ENCODE data around the gene ACAA1.

ACAA1 gene

DNA sequence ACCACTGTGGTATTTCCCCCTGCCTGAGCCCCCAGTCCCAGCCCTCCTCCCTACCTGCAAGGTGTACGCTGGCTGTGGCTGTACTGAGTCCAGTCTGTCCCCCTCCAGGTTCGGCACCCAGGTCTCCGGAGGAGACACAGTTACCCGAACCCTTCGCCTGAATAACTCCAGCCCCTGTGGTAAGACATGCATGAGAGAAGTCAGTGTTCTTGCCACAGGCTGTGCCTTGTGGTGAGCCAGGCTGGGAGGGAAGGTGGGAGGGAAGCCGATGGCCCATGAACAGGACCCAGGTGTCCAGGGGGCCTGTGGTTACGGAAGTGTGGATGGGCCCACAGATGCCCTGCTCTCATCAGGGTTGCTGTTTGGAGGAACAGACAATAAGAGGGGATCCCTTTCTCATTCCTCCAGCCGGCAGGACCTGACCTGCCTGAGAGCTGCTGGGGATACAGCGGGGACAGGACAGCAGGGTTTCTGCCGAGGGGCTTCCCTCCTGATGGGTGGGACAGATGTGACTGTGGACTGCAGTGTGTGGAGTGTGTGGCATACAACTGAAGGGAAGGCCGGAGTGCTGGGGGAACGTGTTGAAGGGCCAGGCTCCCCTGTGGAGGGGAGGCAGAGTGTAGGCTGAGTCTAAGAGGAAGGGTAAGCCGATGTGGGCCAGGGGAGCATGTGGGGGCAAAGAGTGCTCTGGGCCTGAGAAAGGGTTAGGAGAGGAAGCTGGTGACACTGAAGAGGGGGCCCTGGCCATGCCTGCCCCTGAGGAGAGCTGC is 21.9 kb downstream of the ACAA1 start:
- TF ChIP-seq, protein P1, sequence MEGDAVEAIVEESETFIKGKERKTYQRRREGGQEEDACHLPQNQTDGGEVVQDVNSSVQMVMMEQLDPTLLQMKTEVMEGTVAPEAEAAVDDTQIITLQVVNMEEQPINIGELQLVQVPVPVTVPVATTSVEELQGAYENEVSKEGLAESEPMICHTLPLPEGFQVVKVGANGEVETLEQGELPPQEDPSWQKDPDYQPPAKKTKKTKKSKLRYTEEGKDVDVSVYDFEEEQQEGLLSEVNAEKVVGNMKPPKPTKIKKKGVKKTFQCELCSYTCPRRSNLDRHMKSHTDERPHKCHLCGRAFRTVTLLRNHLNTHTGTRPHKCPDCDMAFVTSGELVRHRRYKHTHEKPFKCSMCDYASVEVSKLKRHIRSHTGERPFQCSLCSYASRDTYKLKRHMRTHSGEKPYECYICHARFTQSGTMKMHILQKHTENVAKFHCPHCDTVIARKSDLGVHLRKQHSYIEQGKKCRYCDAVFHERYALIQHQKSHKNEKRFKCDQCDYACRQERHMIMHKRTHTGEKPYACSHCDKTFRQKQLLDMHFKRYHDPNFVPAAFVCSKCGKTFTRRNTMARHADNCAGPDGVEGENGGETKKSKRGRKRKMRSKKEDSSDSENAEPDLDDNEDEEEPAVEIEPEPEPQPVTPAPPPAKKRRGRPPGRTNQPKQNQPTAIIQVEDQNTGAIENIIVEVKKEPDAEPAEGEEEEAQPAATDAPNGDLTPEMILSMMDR (IDR thresholded peaks at IDR 0.05; ENCODE audit: low read depth, low read length, missing control alignments) = no peak
- no peak for DNase-seq (ENCODE audit: extremely low read depth, low read depth)
- no peak overlapping the region for H3K4me3 ChIP-seq (replicated peaks; ENCODE audit: low read depth, low read length)

DNA sequence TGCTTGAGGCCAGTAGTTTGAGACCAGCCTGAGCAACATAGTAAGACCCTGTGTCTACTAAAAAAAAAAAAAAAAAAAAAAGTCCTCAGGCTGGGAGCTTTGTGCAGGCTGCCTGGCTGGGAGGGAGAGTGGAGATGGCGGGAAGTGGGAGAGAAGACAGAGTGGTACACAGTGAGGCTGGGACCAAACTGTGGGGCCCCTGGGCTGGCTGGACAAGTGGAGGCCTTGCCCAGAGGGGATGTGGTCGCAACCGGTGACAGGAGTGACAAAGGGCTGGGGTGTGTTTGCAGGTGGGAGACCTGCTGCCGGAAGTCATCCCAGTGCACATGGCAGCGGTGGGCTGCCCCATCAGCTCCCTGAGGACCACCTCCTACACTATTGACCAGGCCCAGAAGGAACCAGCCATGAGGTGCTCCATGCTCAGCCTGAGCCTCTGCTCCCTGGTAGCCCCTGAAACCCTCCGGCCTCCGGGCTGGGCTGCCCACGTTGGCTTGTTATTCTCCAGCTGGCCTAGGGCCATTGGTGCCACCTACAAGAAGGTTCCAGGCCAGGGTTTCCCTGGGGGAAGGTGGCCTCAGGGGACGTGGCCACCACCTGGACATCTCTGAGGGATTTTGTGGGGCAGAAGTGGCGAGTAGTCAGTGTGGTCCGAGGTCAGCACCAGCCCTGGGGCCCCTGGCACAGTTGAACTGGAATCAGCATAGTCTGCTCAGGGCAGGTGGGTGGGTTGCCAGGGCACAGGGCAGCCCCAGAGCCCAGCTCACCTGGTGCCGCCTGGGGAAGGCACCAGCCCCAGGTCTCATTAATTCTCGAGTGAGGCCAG is 22.7 kb downstream of the ACAA1 start:
- H3K4me3 ChIP-seq (replicated peaks; ENCODE audit: low read depth, low read length) = no peak overlapping the region
- TF ChIP-seq, protein P1 (IDR thresholded peaks at IDR 0.05; ENCODE audit: low read depth, low read length, missing control alignments) = no peak
- no peak for DNase-seq (ENCODE audit: extremely low read depth, low read depth)

DNA sequence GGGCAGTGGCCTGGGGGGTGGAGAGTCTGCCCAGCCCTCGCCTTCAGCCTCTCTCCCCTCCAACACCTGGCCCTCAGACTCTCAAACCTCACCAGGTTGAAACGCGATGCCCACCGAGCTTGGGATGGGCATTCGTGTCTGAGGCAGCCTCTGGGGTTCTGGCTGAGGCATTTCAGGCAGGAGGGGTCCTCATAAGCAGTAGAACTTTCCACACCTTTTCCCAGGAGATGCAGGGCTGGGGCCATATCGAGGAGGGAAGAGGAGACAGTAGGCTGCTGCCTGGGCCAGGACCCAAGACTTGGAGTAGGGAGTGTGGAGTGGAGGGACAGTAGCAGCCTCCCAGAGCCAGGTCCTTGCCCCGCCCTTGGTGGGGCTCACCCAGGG is 24.6 kb downstream of the ACAA1 start:
- H3K4me3 ChIP-seq (replicated peaks; ENCODE audit: low read depth, low read length) = no peak overlapping the region
- no peak for DNase-seq (ENCODE audit: extremely low read depth, low read depth)
- TF ChIP-seq, protein P1 (IDR thresholded peaks at IDR 0.05; ENCODE audit: low read depth, low read length, missing control alignments) = no peak

DNA sequence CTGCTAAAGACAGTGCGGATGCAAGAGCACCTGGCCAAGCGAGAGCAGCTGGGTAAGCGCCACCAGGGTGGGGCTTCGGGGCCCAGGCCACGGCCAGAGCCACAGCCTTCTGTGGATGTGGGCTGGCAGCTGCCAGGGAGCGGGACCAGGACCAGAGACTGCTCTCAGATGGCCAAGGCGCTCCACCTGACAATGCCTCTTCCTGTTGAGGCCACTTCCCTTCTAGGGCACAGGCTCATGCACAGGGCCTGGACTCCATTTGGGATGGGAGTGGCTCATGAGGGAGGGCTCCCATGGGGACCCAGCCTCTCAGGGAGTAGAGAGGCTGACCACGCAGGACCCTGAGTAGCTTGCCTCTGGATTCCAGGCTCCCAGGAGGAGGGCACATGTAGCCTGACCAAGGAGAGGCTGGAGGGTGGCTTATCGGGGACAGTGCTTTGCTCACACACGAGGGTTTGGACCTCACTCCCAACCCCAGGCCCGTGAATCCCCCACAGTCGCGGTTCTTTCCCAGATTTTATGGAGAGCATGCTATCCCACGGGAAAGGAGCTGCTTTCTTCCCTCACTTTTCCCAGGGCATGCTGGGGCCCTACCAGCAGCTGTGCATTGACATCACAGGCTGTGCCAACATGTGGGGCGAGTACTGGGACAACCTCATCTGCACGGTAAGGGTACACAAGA is 25.1 kb downstream of the ACAA1 start:
- DNase-seq (ENCODE audit: extremely low read depth, low read depth) = no peak
- no peak overlapping the region for H3K4me3 ChIP-seq (replicated peaks; ENCODE audit: low read depth, low read length)
- TF ChIP-seq, protein P1 (IDR thresholded peaks at IDR 0.05; ENCODE audit: low read depth, low read length, missing control alignments) = no peak

DNA sequence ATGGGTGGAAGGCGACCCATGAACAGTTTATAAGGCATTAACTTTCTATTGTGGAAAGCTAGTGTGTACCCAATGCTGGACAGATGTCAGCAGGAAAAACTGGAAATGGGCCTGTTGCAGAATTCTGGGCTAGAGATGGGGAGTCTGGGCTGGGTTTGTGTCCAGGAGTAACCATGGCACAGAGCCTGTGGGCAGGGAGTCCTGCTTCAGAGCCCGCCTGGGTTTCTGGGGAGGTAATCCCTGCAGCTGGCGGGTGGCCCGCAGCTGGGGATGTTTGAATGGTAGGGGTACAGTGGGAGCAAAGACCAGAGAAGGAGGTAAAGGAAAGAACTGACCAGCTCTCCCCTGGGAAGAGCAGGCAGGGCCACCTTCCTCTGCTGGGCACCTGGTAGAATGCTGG is 25.7 kb downstream of the ACAA1 start:
- DNase-seq (ENCODE audit: extremely low read depth, low read depth) = no peak
- TF ChIP-seq, protein P1 (IDR thresholded peaks at IDR 0.05; ENCODE audit: low read depth, low read length, missing control alignments) = no peak
- H3K4me3 ChIP-seq (replicated peaks; ENCODE audit: low read depth, low read length) = no peak overlapping the region

DNA sequence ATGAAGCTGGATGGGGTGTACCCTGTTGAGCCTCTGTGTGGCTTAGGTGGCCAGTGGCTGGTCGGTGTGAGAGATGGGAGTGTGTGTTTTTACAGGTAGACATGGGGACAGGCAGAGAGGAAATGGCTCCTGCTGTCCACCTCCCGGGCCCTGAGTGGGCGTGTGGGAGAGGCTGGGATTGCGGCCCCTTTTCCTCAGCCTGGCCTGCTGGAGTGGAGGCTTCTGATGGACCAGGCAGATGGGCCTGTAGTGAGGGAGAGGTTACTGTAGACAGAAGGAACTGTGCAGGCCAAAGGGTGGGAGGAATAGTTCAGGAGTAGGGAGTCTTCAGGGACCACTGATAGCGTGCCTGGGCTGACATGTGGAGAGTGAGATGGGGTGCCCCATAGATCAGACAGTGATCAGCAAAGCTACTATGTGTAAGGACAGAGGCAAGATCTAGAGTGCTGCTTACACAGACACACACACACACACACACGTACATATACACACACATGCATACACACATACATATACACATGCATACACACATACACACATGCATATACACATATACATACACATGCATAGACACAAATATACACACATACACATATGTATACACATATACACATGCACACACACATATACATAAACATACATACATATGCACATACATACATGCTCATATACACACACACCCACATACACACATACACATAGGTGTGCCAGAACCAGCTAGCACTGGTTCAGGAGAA is 26.4 kb downstream of the ACAA1 start:
- no peak for DNase-seq (ENCODE audit: extremely low read depth, low read depth)
- TF ChIP-seq, protein P1 (IDR thresholded peaks at IDR 0.05; ENCODE audit: low read depth, low read length, missing control alignments) = no peak
- H3K4me3 ChIP-seq (replicated peaks; ENCODE audit: low read depth, low read length) = no peak overlapping the region

Data from HFF-Myc (cell line).